Vagina (tissue), 2 donors: ENCODE results near the gene NCAN.

Experiments used
- POLR2A ChIP-seq, 2 donors: fragments of 450-650 bp; IDR thresholded peaks; one replicate each; pipeline ENCODE4 v1.6.1; 2017; ENCODE audit warnings: antibody characterized with exemption in 2 of 2, mild to moderate bottlenecking in 2 of 2, moderate library complexity in 2 of 2
- POLR2AphosphoS5 ChIP-seq, 2 donors: sonication (generic); formaldehyde crosslinking; IDR thresholded peaks; one replicate each; pipeline ENCODE4 v1.9.0; 2017; ENCODE audit warnings: antibody characterized with exemption in 2 of 2, mild to moderate bottlenecking in 2 of 2, low read depth in 1 of 2; ENCODE audit not compliant: insufficient read depth in 1 of 2

DNA sequence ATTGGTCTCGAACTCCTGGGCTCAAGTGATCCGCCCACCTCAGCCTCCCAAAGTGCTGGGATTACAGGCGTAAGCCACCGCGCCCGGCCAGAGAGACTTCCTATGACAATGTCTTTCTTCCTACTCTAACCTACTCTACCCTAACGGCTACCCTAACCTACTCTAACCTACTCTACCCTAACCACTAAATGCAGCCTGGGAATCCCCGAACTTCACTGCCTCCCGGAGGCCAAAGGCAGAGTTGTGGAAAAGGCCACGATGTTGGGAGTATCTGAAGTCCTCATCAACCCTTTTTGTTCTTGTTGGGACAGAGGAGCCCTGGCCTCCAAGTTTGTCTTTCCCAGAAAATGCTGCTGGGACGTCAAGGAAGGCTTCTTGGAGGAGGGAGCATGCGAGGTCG is 7.6 kb upstream of the NCAN start:
- TF ChIP-seq POLR2AphosphoS5 (IDR thresholded peaks at IDR 0.05; ENCODE audit: insufficient read depth in 1 of 2, low read depth in 1 of 2), result no peak
- TF ChIP-seq POLR2A (IDR thresholded peaks at IDR 0.05), result no peak
